ENCODE measurements around the gene ZNF688. TPM values are rescaled to one million over a fixed set of nuclear protein-coding genes. Genes with fewer than 3 reads are reported as not detected.
A peak's percentile ranks its signal among the peaks of the same experiment; 100 is the strongest.
"Not testable (repeated sequence)": the region's sequence is repeated elsewhere in the genome, so short reads cannot be mapped to it uniquely, and the experiment has no call there.

The ZNF688 gene
- total RNA-seq, 1 donor from 2014 or later = 9.2 TPM

DNA sequence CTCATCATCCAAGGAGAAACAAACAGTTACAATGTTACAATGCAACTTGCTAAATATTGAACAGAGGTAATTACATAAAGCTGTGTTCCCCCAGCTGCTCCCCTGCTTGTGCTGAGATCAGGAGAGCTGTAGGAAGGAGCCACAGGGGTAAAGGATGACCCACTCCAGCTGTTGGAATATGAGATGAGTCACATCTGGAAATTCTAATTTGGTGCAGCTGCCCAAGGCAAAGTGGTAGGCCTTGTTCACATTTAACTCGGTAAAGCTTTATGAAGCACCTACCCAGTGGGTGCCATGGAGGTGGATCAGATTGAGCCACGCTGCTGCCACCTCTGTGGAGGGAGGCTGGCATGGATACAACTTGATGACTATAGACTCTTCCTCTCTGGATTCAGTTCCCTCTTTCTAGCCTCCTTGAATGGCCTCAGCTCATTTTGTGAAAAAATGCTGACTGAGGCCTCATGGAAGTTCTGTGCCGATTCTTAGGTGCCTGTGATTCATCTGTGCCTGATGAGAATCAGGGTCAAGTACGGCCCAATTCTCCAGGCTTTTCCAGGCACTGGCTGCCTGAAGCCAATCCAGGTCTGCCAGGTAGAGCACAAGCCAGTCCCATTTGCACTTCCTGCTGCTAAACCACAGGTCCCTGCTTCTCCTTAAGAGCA is 31.2 kb upstream of the ZNF688 start:
- DNase-seq (ENCODE audit: low spot score) = no peak
- intact Hi-C loops (cut with micrococcal nuclease) = no loop called here
- H3K4me1 Mint-ChIP-seq (ENCODE audit: low read depth) = peaks cover 9% of the 10 kb centered on the region
- H3K36me3 Mint-ChIP-seq (ENCODE audit: low read depth) = peaks cover 59% of the 10 kb centered on the region
- H3K27me3 Mint-ChIP-seq (ENCODE audit: low read depth) = no peaks in the 10 kb centered on the region
- H3K27ac Mint-ChIP-seq = no peak overlapping the region
- no peak overlapping the region for H3K4me3 Mint-ChIP-seq (ENCODE audit: low read depth)
- peaks cover 6% of the 10 kb centered on the region for H3K9me3 Mint-ChIP-seq

DNA sequence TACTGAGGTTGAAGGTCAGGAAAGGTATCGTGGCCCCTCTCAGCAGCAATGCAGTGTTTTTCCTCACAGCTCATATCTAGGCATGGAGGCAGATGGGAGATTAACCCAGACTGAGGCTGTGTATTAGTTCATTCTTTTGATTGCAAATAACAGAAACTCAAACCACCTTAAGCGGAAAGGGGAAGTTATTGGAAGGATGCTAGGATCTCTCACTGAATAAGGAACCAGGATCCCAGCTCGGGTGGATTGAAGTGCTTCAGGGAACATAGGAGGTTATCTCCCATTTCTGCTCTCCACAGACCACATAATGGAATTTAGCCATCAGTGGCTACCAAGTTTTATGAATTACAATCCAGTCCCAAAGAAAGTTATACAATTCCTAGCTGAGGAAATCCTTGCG is 30.5 kb upstream of the ZNF688 start:
- H3K9me3 Mint-ChIP-seq = peaks cover 6% of the 10 kb centered on the region
- peaks cover 7% of the 10 kb centered on the region for H3K4me1 Mint-ChIP-seq (ENCODE audit: low read depth)
- peaks cover 53% of the 10 kb centered on the region for H3K36me3 Mint-ChIP-seq (ENCODE audit: low read depth)
- DNase-seq (ENCODE audit: low spot score) = no peak
- peak overlapping the region; percentile 4 for H3K27ac Mint-ChIP-seq
- no peak overlapping the region for H3K4me3 Mint-ChIP-seq (ENCODE audit: low read depth)
- intact Hi-C loops (cut with micrococcal nuclease) = no loop called here
- H3K27me3 Mint-ChIP-seq (ENCODE audit: low read depth) = no peaks in the 10 kb centered on the region

DNA sequence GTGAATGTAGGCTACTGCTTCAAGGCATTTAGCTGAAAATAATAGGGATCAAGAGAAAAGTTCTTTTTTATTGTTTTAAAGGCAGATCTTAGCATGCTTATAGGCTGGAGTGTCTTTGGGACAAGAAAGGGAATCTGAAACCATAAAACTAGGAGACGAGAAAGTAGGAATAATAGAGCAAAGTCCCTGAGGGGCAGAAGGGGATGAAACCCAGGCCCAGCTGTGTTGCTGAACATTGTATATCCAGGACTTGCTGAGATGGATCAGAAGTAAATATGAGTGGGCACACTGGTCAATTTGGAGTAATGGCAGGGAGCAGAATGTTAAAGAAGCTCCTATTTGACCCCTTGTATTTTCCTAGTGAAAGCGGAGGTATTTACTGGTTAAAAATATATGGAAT is 29.4 kb upstream of the ZNF688 start:
- peaks cover 43% of the 10 kb centered on the region for H3K36me3 Mint-ChIP-seq (ENCODE audit: low read depth)
- no peaks in the 10 kb centered on the region for H3K27me3 Mint-ChIP-seq (ENCODE audit: low read depth)
- peaks cover 6% of the 10 kb centered on the region for H3K9me3 Mint-ChIP-seq
- H3K4me1 Mint-ChIP-seq (ENCODE audit: low read depth) = peaks cover 6% of the 10 kb centered on the region
- H3K27ac Mint-ChIP-seq = no peak overlapping the region
- no peak for DNase-seq (ENCODE audit: low spot score)
- no peak overlapping the region for H3K4me3 Mint-ChIP-seq (ENCODE audit: low read depth)
- intact Hi-C loops (cut with micrococcal nuclease) = no loop called here

DNA sequence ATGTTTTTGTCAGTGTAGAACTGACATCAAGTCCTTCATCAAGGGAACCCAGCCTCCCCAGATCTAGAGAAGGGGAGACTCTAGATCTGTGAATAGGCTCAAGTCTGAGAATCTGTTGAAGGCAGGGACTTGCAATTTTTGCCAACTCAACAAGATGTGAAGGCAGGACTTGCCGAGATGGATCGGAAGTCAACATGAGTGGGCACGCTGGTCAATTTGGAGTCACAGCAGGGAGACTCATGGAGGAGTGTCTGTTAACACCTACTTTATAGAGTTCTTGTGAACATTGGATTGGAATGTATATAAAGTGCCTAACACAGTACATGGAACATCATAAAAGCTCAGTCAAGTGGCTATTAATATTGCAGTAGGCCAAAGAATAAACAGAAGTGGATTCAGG is 28.7 kb upstream of the ZNF688 start:
- peaks cover 39% of the 10 kb centered on the region for H3K36me3 Mint-ChIP-seq (ENCODE audit: low read depth)
- H3K4me3 Mint-ChIP-seq (ENCODE audit: low read depth) = no peak overlapping the region
- no peaks in the 10 kb centered on the region for H3K27me3 Mint-ChIP-seq (ENCODE audit: low read depth)

DNA sequence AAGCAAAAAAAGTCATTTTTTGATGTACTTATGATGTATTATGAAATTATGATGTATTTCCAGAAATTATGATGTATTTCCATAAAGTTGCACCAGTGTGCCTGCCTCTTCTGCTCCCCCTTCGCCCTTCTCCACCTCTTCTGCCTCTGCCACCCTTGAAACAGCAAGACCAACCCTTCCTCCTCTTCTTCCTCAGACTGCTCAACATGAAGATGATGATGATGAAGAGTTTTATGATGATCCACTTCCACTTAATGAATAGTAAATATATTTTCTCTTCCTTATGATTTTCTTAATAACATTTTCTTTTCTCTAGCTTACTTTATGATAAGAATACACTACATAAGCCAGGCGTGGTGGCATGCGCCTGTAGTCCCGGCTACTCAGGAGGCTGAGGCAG is 21.4 kb upstream of the ZNF688 start:
- DNase-seq (ENCODE audit: low spot score) = no peak
- Mint-ChIP-seq H3K4me1 (ENCODE audit: low read depth) (peaks cover 2% of the 10 kb centered on the region), H3K27ac (no peak overlapping the region), H3K36me3 (ENCODE audit: low read depth) (peaks cover 15% of the 10 kb centered on the region), H3K9me3 (no peaks in the 10 kb centered on the region), H3K27me3 (ENCODE audit: low read depth) (no peaks in the 10 kb centered on the region), H3K4me3 (ENCODE audit: low read depth) (no peak overlapping the region)
- intact Hi-C loops (cut with micrococcal nuclease) = no loop called here

More for the DNA sequence above, 28.7 kb upstream of the ZNF688 start:
- no peak for DNase-seq (ENCODE audit: low spot score)
- Mint-ChIP-seq H3K9me3 (peaks cover 6% of the 10 kb centered on the region), H3K4me1 (ENCODE audit: low read depth) (peaks cover 6% of the 10 kb centered on the region), H3K27ac (no peak overlapping the region)
- intact Hi-C loops (cut with micrococcal nuclease) = no loop called here

DNA sequence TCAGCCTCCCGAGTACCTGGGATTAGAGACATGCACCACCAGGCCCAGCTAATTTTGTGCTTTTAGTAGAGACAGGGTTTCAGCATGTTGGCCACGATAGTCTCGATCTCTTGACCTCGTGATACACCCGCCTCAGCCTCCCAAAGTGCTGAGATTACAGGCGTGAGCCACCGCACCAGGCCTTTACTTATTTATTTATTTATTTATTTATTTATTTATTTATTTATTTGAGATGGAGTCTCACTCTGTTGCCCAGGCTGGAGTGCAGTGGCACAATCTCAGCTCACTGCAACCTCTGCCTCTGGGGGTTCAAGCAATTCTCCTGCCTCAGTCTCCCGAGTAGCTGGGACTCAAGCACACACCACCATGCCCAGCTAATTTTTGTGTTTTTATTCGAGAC is 19.4 kb upstream of the ZNF688 start:
- DNase-seq (ENCODE audit: low spot score); H3K27ac Mint-ChIP-seq; intact Hi-C loops (cut with micrococcal nuclease); H3K9me3 Mint-ChIP-seq; H3K27me3 Mint-ChIP-seq (ENCODE audit: low read depth); H3K4me3 Mint-ChIP-seq (ENCODE audit: low read depth): not testable (repeated sequence)
- H3K36me3 Mint-ChIP-seq (ENCODE audit: low read depth) = peaks cover 23% of the 10 kb centered on the region
- H3K4me1 Mint-ChIP-seq (ENCODE audit: low read depth) = peaks cover 10% of the 10 kb centered on the region

GRCh38 chr16:30589582-30589981 is 18.1 kb upstream of the ZNF688 start:
- DNase-seq (ENCODE audit: low spot score); intact Hi-C loops (cut with micrococcal nuclease); H3K9me3 Mint-ChIP-seq; H3K27me3 Mint-ChIP-seq (ENCODE audit: low read depth); H3K4me3 Mint-ChIP-seq (ENCODE audit: low read depth); H3K27ac Mint-ChIP-seq: not testable (repeated sequence)
- Mint-ChIP-seq H3K4me1 (ENCODE audit: low read depth) (peaks cover 12% of the 10 kb centered on the region), H3K36me3 (ENCODE audit: low read depth) (peaks cover 25% of the 10 kb centered on the region)

DNA sequence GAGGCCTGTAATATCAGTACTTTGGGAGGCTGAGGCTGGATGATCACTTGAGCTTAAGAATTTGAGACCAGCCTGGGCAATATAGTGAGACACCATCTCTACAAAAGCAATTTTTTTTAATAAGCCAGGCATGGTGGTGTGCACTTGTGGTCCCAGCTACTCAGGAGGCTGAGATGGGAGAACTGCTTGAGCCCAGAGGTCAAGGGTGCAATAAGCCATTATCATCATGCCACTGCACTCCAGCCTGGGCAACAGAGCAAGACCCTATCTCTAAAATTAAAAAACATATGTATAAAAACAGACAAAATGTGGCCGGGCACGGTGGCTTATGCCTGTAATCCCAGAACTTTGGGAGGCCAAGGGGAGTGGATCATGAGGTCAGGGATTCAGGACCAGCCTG is 17.1 kb upstream of the ZNF688 start:
- H3K36me3 Mint-ChIP-seq (ENCODE audit: low read depth) = peaks cover 30% of the 10 kb centered on the region
- intact Hi-C loops (cut with micrococcal nuclease) = no loop called here
- H3K4me1 Mint-ChIP-seq (ENCODE audit: low read depth) = peaks cover 14% of the 10 kb centered on the region
- no peak overlapping the region for H3K27ac Mint-ChIP-seq
- no peaks in the 10 kb centered on the region for H3K9me3 Mint-ChIP-seq
- no peak overlapping the region for H3K4me3 Mint-ChIP-seq (ENCODE audit: low read depth)
- no peak for DNase-seq (ENCODE audit: low spot score)
- H3K27me3 Mint-ChIP-seq (ENCODE audit: low read depth) = no peaks in the 10 kb centered on the region

DNA sequence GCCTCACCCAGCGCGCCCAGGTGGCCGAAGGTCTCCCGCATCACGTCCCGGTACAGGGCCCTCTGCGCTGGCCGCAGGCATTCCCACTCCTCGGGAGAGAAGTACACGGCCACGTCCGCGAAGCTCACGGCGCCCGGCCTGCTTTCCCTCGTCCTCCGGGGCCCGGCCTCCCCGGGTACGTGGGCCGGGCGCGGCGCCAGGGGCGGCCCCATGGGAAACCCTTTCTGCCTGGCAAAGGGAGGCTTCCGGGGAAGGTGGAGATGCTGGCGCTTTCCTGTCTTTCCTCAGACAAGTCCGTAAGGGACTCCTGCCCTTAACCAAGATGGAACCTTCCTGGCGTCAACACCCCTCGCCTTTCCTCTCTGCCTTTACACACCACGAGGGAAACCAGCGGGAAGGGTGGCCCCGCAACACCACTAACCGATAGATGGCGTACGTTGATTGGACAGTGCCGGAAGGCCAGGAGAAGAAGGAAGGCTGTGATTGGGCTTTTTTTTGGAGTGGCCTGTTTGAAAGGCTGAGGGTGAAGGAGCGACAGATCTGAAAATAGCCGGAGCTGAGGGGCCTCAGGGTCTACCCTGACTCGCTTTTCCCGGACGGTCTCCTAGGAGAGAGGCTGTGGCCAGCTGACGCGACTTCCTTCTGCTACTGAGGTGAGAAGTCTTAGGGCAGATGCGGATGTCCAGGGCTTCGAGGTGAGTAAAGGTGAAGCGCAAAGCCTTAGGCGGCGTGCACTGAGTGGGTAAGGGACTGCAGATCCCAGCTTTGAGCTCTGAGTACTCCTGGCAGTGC is 14.1 kb upstream of the ZNF688 start, which contains the start of gene ZNF785:
Gene ZNF785 (minus strand): TSS at position 298 of the 792 bp plus-strand sequence. CDS start 86 bp downstream, at position 212.
- intact Hi-C loops (cut with micrococcal nuclease) = loop anchor here (1.0 kb wide), 2 partner anchors 13 to 50 kb away; no protein-coding TSS in a partner anchor
- Mint-ChIP-seq H3K27ac (peak within 1 kb of the TSS; percentile 82), H3K36me3 (ENCODE audit: low read depth) (peaks cover 44% of the 10 kb centered on the region), H3K9me3 (no peaks in the 10 kb centered on the region), H3K4me1 (ENCODE audit: low read depth) (peaks cover 17% of the 10 kb centered on the region), H3K4me3 (ENCODE audit: low read depth) (peak within 1 kb of the TSS; percentile 91), H3K27me3 (ENCODE audit: low read depth) (no peaks in the 10 kb centered on the region)
- peak; percentile 92 for DNase-seq (ENCODE audit: low spot score)

GRCh38 chr16:30585022-30585399 is 13.5 kb upstream of the ZNF688 start:
- peak overlapping the region; percentile 91 for H3K4me3 Mint-ChIP-seq (ENCODE audit: low read depth)
- no peaks in the 10 kb centered on the region for H3K9me3 Mint-ChIP-seq
- H3K36me3 Mint-ChIP-seq (ENCODE audit: low read depth) = peaks cover 44% of the 10 kb centered on the region
- intact Hi-C loops (cut with micrococcal nuclease) = loop anchor here (1.0 kb wide), 2 partner anchors 13 to 50 kb away; no protein-coding TSS in a partner anchor
- H3K4me1 Mint-ChIP-seq (ENCODE audit: low read depth) = peaks cover 17% of the 10 kb centered on the region
- no peaks in the 10 kb centered on the region for H3K27me3 Mint-ChIP-seq (ENCODE audit: low read depth)
- H3K27ac Mint-ChIP-seq = peak overlapping the region; percentile 75
- DNase-seq (ENCODE audit: low spot score) = no peak

DNA sequence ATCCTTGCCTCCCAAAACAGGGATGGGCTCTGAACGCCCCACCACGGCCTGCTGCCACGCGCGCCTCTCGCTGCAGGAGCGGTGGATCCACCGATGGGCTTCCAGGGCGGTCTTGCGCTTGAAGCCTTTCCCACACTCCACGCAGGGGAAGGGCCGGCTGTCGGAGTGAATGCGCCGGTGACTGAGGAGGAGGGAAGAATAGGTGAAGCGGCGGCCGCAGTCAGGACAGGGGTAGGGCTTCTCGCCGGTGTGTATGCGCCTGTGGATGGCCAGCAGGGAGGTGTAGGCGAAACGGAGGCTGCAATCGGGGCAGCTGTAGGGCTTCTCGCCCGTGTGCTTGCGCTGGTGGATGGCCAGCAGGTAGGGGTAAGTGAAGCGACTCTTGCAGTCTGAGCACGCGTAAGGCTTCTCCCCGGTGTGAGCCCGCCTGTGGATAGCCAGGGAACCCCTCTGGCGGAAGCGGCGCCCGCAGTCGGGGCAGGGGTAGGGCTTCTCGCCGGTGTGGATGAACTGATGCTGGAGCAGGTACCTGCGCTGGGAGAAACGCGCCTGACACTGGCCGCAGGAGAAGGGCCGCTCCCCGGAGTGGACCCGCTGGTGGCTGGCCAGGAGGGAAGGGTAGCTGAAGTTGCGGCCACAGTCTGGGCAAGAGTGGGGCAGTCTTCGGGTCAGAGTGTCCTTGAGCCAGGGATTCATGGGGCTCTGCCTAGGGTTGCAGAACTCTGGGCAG is 11.3 kb upstream of the ZNF688 start:
- DNase-seq (ENCODE audit: low spot score) = no peak
- no peaks in the 10 kb centered on the region for H3K27me3 Mint-ChIP-seq (ENCODE audit: low read depth)
- H3K36me3 Mint-ChIP-seq (ENCODE audit: low read depth) = peaks cover 48% of the 10 kb centered on the region
- H3K4me1 Mint-ChIP-seq (ENCODE audit: low read depth) = peaks cover 16% of the 10 kb centered on the region
- H3K27ac Mint-ChIP-seq = no peak overlapping the region
- no peak overlapping the region for H3K4me3 Mint-ChIP-seq (ENCODE audit: low read depth)
- intact Hi-C loops (cut with micrococcal nuclease) = no loop called here
- H3K9me3 Mint-ChIP-seq = no peaks in the 10 kb centered on the region

DNA sequence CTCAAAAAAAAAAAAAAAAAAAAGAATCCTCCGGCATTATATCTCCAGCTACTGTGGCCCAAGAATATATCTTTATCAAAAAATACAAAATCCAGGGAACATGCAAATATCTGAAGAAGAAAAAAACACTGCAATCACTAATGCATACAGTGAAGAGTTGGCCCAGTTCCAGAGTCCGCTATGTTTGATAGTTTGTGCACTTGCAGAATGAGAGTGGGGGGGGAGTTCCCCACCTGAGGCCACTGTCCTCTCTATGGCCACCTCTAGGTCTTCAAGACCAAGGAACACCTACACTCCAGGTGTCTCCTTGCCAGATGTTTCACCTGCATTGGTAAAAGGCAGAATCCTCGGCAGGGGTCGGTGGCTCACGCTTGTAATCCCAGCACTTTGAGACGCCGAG is 9.9 kb upstream of the ZNF688 start:
- DNase-seq (ENCODE audit: low spot score) = no peak
- no peak overlapping the region for H3K4me3 Mint-ChIP-seq (ENCODE audit: low read depth)
- no peaks in the 10 kb centered on the region for H3K27me3 Mint-ChIP-seq (ENCODE audit: low read depth)
- H3K36me3 Mint-ChIP-seq (ENCODE audit: low read depth) = peaks cover 45% of the 10 kb centered on the region
- H3K9me3 Mint-ChIP-seq = no peaks in the 10 kb centered on the region
- intact Hi-C loops (cut with micrococcal nuclease) = no loop called here
- no peak overlapping the region for H3K27ac Mint-ChIP-seq
- peaks cover 11% of the 10 kb centered on the region for H3K4me1 Mint-ChIP-seq (ENCODE audit: low read depth)

All from activated T-helper 2 cell treated with anti-CD3 and anti-CD28 coated beads, Interferon-gamma antibody, Interleukin-2, Interleukin-4, amounts not matched to agents 10 μg/mL and 5 μg/mL and 100 μg/mL, durations not matched to agents 14 hours and 24 hours and 36 hours (primary cell).